H1 (cell line): ENCODE results near the gene MPIG6B. TPM values are rescaled to one million over a fixed set of nuclear protein-coding genes. Genes with fewer than 3 reads are reported as not detected.

Experiments used
- CTCF ChIA-PET: fragments of 300-600 bp; sonication (Branson Sonifier 250); formaldehyde crosslinking; loops from one replicate; lab custom pipeline; 2021; ENCODE audit not compliant: partially characterized antibody; lab: Charles Lee
- POLR2A ChIA-PET: fragments of 300-600 bp; sonication (Branson Sonifier 250); formaldehyde crosslinking; loops from one replicate; lab custom pipeline; 2021; ENCODE audit warnings: inconsistent platforms; ENCODE audit not compliant: partially characterized antibody; lab: Charles Lee
- DNase-seq, 2 experiments: peaks; one replicate each; pipeline versions ENCODE4 v3.0.0 to v3.0.0-alpha.2; 2010 to 2022; ENCODE audit warnings: low spot score in 2 of 2, low read depth in 1 of 2, mixed read lengths in 1 of 2
- FAIRE-seq: peaks from 2 replicates; lab custom pipeline; 2011; peaks lifted over from hg19 to GRCh38; lab: Jason Lieb, UNC
- H2AFZ ChIP-seq: 2 replicates; pipeline ENCODE4 v1.8.1; 2012; ENCODE audit warnings: low read length, inconsistent platforms
- H2AK5ac ChIP-seq: 2 replicates; pipeline ENCODE4 v1.6.1; 2013; ENCODE audit warnings: low read depth, low read length
- H2BK120ac ChIP-seq: replicated peaks from 2 replicates; pipeline ENCODE3; 2013; ENCODE audit warnings: low read depth, low read length, inconsistent platforms
- H2BK12ac ChIP-seq: 2 replicates; pipeline ENCODE4 v1.6.1; 2013; ENCODE audit warnings: low read depth, low read length
- H2BK15ac ChIP-seq: 2 replicates; pipeline ENCODE4 v1.6.1; 2013; ENCODE audit warnings: low read length
- H2BK20ac ChIP-seq: 2 replicates; pipeline ENCODE4 v1.6.1; 2013; ENCODE audit warnings: low read length
- H2BK5ac ChIP-seq: 2 replicates; pipeline ENCODE4 v1.6.1; 2013; ENCODE audit warnings: low read depth, low read length
- H3K14ac ChIP-seq: 2 replicates; pipeline ENCODE4 v1.6.1; 2013; ENCODE audit warnings: inconsistent platforms; ENCODE audit not compliant: insufficient read length
- H3K18ac ChIP-seq: 2 replicates; pipeline ENCODE4 v1.6.1; 2013; ENCODE audit warnings: low read length; ENCODE audit errors: extremely low read depth
- H3K23ac ChIP-seq: 2 replicates; pipeline ENCODE4 v1.6.1; 2013; ENCODE audit warnings: inconsistent platforms; ENCODE audit not compliant: insufficient read length
- H3K23me2 ChIP-seq: 2 replicates; pipeline ENCODE4 v1.6.1; 2013; ENCODE audit warnings: low read depth, low read length
- H3K27ac ChIP-seq: 2 replicates; pipeline ENCODE4 v1.6.1; 2011; ENCODE audit warnings: low read depth, low read length, inconsistent platforms
- H3K27me3 ChIP-seq, 4 experiments: replicated peaks in 1 of 4; 1 replicate in 1 of 4; 2 replicates in 3 of 4; pipeline versions ENCODE4 v1.6.1 to v1.8.1; 2011 to 2013; ENCODE audit warnings: low read length in 3 of 4, mild to moderate bottlenecking in 3 of 4, inconsistent platforms in 2 of 4, mixed read lengths in 2 of 4, moderate library complexity in 1 of 4; ENCODE audit not compliant: control insufficient read depth in 3 of 4, insufficient read depth in 3 of 4; ENCODE audit errors: extremely low read depth in 1 of 4
- H3K36me3 ChIP-seq, 4 experiments: 2 replicates each; pipeline versions ENCODE4 v1.6.1 to v1.8.1; 2011 to 2013; ENCODE audit warnings: mild to moderate bottlenecking in 4 of 4, low read length in 3 of 4, moderate library complexity in 2 of 4, control low read depth in 1 of 4, inconsistent platforms in 1 of 4; ENCODE audit not compliant: insufficient read depth in 4 of 4, control insufficient read depth in 2 of 4
- H3K4ac ChIP-seq: replicated peaks from 2 replicates; pipeline ENCODE3; 2013; ENCODE audit warnings: low read length, low read depth, mixed read lengths, inconsistent platforms; ENCODE audit not compliant: insufficient read length
- H3K4me1 ChIP-seq, 4 experiments: replicated peaks in 1 of 4; 1 replicate in 1 of 4; 2 replicates in 3 of 4; pipeline versions ENCODE4 v1.6.1 to v1.8.1; 2011 to 2013; ENCODE audit warnings: low read length in 3 of 4, inconsistent platforms in 2 of 4, mixed read lengths in 1 of 4; ENCODE audit not compliant: insufficient read depth in 4 of 4, control insufficient read depth in 3 of 4
- H3K4me2 ChIP-seq, 2 experiments: 2 replicates each; pipeline versions ENCODE4 v1.6.1 to v1.8.1; 2011 to 2013; ENCODE audit warnings: low read depth in 2 of 2, low read length in 2 of 2, control low read depth in 1 of 2, inconsistent platforms in 1 of 2, mild to moderate bottlenecking in 1 of 2; ENCODE audit not compliant: insufficient read depth in 1 of 2
- H3K4me3 ChIP-seq, 4 experiments: fragments of 200-600, 300-600 bp in 1 of 4; sonication (generic), shearing (Covaris generic), sonication (Bioruptor Twin) in 1 of 4; 2 replicates each; pipeline versions ENCODE4 v1.5.1 to v1.8.1; 2011 to 2016; ENCODE audit warnings: low read length in 4 of 4, low read depth in 3 of 4, control low read depth in 2 of 4, inconsistent platforms in 2 of 4, mild to moderate bottlenecking in 2 of 4, mixed read lengths in 1 of 4, moderate library complexity in 1 of 4; ENCODE audit not compliant: insufficient read depth in 2 of 4; ENCODE audit errors: extremely low read depth in 1 of 4
- H3K56ac ChIP-seq: replicated peaks from 2 replicates; pipeline ENCODE3; 2013; ENCODE audit warnings: low read depth, mild to moderate bottlenecking, mixed read lengths, low read length, inconsistent platforms; ENCODE audit not compliant: insufficient read length
- H3K79me1 ChIP-seq: 2 replicates; pipeline ENCODE4 v1.6.1; 2013; ENCODE audit warnings: low read depth, low read length, control low read depth
- H3K79me2 ChIP-seq, 2 experiments: 2 replicates each; pipeline versions ENCODE4 v1.6.1 to v1.8.1; 2012 to 2013; ENCODE audit warnings: low read length in 2 of 2, mild to moderate bottlenecking in 2 of 2, inconsistent platforms in 1 of 2; ENCODE audit not compliant: insufficient read depth in 2 of 2, control insufficient read depth in 1 of 2
- H3K9ac ChIP-seq, 4 experiments: replicated peaks in 1 of 4; 1 replicate in 1 of 4; 2 replicates in 3 of 4; pipeline versions ENCODE4 v1.6.1 to v1.8.1; 2011 to 2013; ENCODE audit warnings: low read depth in 3 of 4, low read length in 3 of 4, control low read depth in 2 of 4, mild to moderate bottlenecking in 2 of 4, moderate library complexity in 2 of 4, inconsistent platforms in 1 of 4; ENCODE audit errors: extremely low read depth in 1 of 4
- H3K9me3 ChIP-seq, 2 experiments: 2 replicates each; pipeline versions ENCODE4 v1.6.1 to v1.8.1; 2012 to 2013; ENCODE audit warnings: mild to moderate bottlenecking in 2 of 2, moderate library complexity in 2 of 2, control low read depth in 1 of 2, inconsistent platforms in 1 of 2, low read depth in 1 of 2, low read length in 1 of 2, mixed read lengths in 1 of 2; ENCODE audit not compliant: insufficient read depth in 2 of 2
- H4K20me1 ChIP-seq, 2 experiments: replicated peaks in 1 of 2; 2 replicates each; pipeline versions ENCODE3 to v1.8.1; 2011 to 2013; ENCODE audit warnings: inconsistent platforms in 2 of 2, low read length in 2 of 2, mild to moderate bottlenecking in 1 of 2; ENCODE audit not compliant: insufficient read depth in 2 of 2, control insufficient read depth in 1 of 2
- H4K5ac ChIP-seq: 2 replicates; pipeline ENCODE4 v1.6.1; 2013; ENCODE audit warnings: low read length, low read depth, mixed read lengths, inconsistent platforms; ENCODE audit not compliant: insufficient read length
- H4K8ac ChIP-seq: 2 replicates; pipeline ENCODE4 v1.8.0; 2013; ENCODE audit warnings: mild to moderate bottlenecking, moderate library complexity, low read length, inconsistent platforms; ENCODE audit not compliant: insufficient read depth; ENCODE audit errors: extremely low read depth
- H4K91ac ChIP-seq: replicated peaks from 2 replicates; pipeline ENCODE3; 2013; ENCODE audit warnings: low read length, mixed read lengths, inconsistent platforms; ENCODE audit not compliant: insufficient read length
- BCL11A ChIP-seq, 2 experiments: IDR thresholded peaks; one replicate each; pipeline ENCODE4 v1.6.1; 2011; ENCODE audit warnings: low read depth in 2 of 2, low read length in 2 of 2, mild to moderate bottlenecking in 2 of 2
- CEBPB ChIP-seq: IDR thresholded peaks from 2 replicates; pipeline ENCODE4 v1.6.1; 2012; ENCODE audit warnings: low read depth, low read length
- CHD2 ChIP-seq: IDR thresholded peaks from 2 replicates; pipeline ENCODE4 v1.6.1; 2012; ENCODE audit warnings: low read length, improper control_type of control experiment
- FOSL1 ChIP-seq: IDR thresholded peaks from 2 replicates; pipeline ENCODE4 v1.6.1; 2011; ENCODE audit warnings: mild to moderate bottlenecking, low read depth, low read length, moderate library complexity; ENCODE audit not compliant: insufficient read depth
- MAFK ChIP-seq: IDR thresholded peaks from 2 replicates; pipeline ENCODE4 v1.6.1; 2012; ENCODE audit warnings: low read depth, mild to moderate bottlenecking, improper control_type of control experiment, low read length
- POU5F1 ChIP-seq: IDR thresholded peaks from 2 replicates; pipeline ENCODE4 v1.6.1; 2011; ENCODE audit warnings: low read depth, mild to moderate bottlenecking, low read length, moderate library complexity
- TAF7 ChIP-seq: optimal IDR thresholded peaks from 2 replicates; pipeline ENCODE3; 2011; ENCODE audit warnings: low read depth, mild to moderate bottlenecking, inconsistent platforms, low read length, moderate library complexity, borderline replicate concordance
- WGBS, 2 experiments: shearing (Covaris generic) in 1 of 2; methylation state at CpG; one replicate each; pipeline versions ENCODE4 v1.1.6 to v1.1.7; 2013 to 2015; ENCODE audit warnings: low lambda C conversion rate in 2 of 2, mixed read lengths in 2 of 2, inconsistent platforms in 1 of 2, low coverage in 1 of 2, missing lambda C conversion rate in 1 of 2; ENCODE audit not compliant: insufficient replicate concordance in 2 of 2, insufficient coverage in 1 of 2, insufficient read length in 1 of 2; ENCODE audit errors: extremely low coverage in 1 of 2, missing lambda C conversion rate in 1 of 2; 5-methylcytosine and 5-hydroxymethylcytosine counted together
- polyA plus RNA-seq, 7 experiments: library from polyadenylated mRNA; depleted of rRNA in 3 of 7; stranded (reverse) in 5 of 7; unstranded in 2 of 7; fragments of >200 nt in 5 of 7; fragments of 200-250 nt in 2 of 7; gene quantifications; 1 replicate in 5 of 7; 2 replicates in 1 of 7; 4 replicates in 1 of 7; pipeline versions ENCODE4 v1.2.1 to v1.2.3, GENCODE V29; 2011 to 2013; ENCODE audit warnings: missing spikeins in 2 of 7, mixed read lengths in 2 of 7
- total RNA-seq: library from RNA; stranded (reverse); fragmentation: NEBNext Ultra II Directional; extraction: Animal tissue kit (Norgen Biotek cat#: 25700); gene quantifications from 2 replicates; pipeline ENCODE4 v1.2.1, GENCODE V29; 2021

The MPIG6B gene
- total and polyA plus RNA-seq, 2 of the 8 experiments (the other 6 are each of a cell fraction or from before 2014, with no cell fraction given): 0.18 TPM; not detected in 1

DNA sequence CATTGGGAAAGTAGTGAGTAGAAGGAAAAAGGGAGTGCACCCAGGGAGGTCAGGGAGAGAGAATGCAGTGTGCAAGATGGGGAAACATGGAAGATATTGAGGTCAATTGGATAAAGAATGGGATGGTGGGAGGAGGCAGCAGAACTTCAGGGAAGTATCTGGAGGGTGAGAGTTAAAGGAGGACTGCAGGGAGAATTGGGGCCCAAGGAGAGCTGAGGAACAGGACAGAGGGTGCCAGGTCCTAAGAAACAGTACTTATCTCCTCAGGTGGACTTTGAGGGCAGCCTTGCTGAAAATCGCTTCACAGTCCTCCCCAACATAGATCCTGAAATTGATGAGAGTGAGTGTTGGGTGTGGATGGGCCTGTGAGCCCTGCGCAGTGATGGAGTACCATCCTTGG lies 35.1 kb downstream of the MPIG6B start:
- Histone ChIP-seq H3K23ac (no peak overlapping the region), H3K4ac (no peak overlapping the region), H4K91ac (no peak overlapping the region), H2BK20ac (no peak overlapping the region), H3K36me3 (peaks cover 0 to 16% (median 1%) of the 10 kb centered on the region in 4 experiments; a peak in 3 of 8 replicates), H2AK5ac (no peak overlapping the region), H3K18ac (no peak overlapping the region), H4K20me1 (no peaks in the 10 kb centered on the region), H3K4me2 (no peak overlapping the region), H3K79me2 (no peaks in the 10 kb centered on the region), H3K27ac (no peak overlapping the region), H2BK15ac (no peak overlapping the region), H4K8ac (no peak overlapping the region; the same call in 1 of the 2 replicates), H3K9ac (no peak overlapping the region), H2BK12ac (no peak overlapping the region), H3K23me2 (no peaks in the 10 kb centered on the region; the same call in 1 of the 2 replicates), H4K5ac (no peak overlapping the region), H3K14ac (no peak overlapping the region), H2BK5ac (no peak overlapping the region), H2AFZ (no peak overlapping the region), H3K4me1 (peaks cover 0 to 2% (median 0%) of the 10 kb centered on the region in 4 experiments; a peak in 2 of 7 replicates), H3K4me3 (no peak overlapping the region), H3K9me3 (no peaks in the 10 kb centered on the region), H3K79me1 (no peaks in the 10 kb centered on the region), H2BK120ac (no peak overlapping the region), H3K56ac (no peak overlapping the region), H3K27me3 (no peaks in the 10 kb centered on the region)
- TF ChIP-seq FOSL1 (no peak), CEBPB (no peak), POU5F1 (no peak), CHD2 (no peak), BCL11A (IDR thresholded peaks at IDR 0.05; ENCODE audit: low read depth in 2 of 2, low read length in 2 of 2) (no peak), TAF7 (no peak), MAFK (no peak)
- 88% methylated on average over 2 of the region's 2 CpGs; no CpG with 5 or more reads in 1 of the 2 experiments for WGBS, 2 experiments
- FAIRE-seq (no peak), DNase-seq (no peak)
- CTCF ChIA-PET: interaction anchor here (0.9 to 3.0 kb wide), 10 partner anchors 9 to 163 kb away, joined by 3 to 22 read pairs (median 5); partner anchors contain the start of gene DDAH2
- POLR2A ChIA-PET: interaction anchor here (1.1 to 6.3 kb wide), 8 partner anchors 9 to 118 kb away, joined by 3 to 38 read pairs (median 4); partner anchors contain the start of genes HSPA1B, LSM2 and MSH5
